GM12878 (cell line): ENCODE data around the gene HSD17B10.
"Not testable (repeated sequence)": the region's sequence is repeated elsewhere in the genome, so short reads cannot be mapped to it uniquely, and the experiment has no call there.

Experiments used
- BRCA1 ChIP-seq: IDR thresholded peaks from 2 replicates; pipeline ENCODE4 v1.6.1; 2011; ENCODE audit warnings: low read depth, low read length, improper control_type of control experiment
- MTA2 ChIP-seq: fragments of 450-650 bp; IDR thresholded peaks from 2 replicates; pipeline ENCODE4 v1.6.1; 2016; ENCODE audit warnings: low read depth, mild to moderate bottlenecking, moderate library complexity
- POLR2A ChIP-seq: IDR thresholded peaks from 2 replicates; pipeline ENCODE4 v1.6.1; 2011; ENCODE audit warnings: low read depth, mild to moderate bottlenecking, low read length
- POLR2AphosphoS5 ChIP-seq: IDR thresholded peaks from 2 replicates; pipeline ENCODE4 v1.6.1; 2011; ENCODE audit warnings: mild to moderate bottlenecking, low read length, inconsistent platforms
- TCF12 ChIP-seq: IDR thresholded peaks from 2 replicates; pipeline ENCODE4 v1.6.1; 2011; ENCODE audit warnings: low read depth, mild to moderate bottlenecking, low read length
- ZBTB33 ChIP-seq: fragments of 450-650 bp; IDR thresholded peaks from 2 replicates; pipeline ENCODE4 v1.6.1; 2017; ENCODE audit warnings: mild to moderate bottlenecking
- ZBTB40 ChIP-seq: fragments of 450-650 bp; IDR thresholded peaks from 2 replicates; pipeline ENCODE4 v1.6.1; 2016; ENCODE audit warnings: mild to moderate bottlenecking, moderate library complexity, borderline replicate concordance
- TF ChIP-seq, protein P1 (sequence below), 3 experiments: IDR thresholded peaks in 2 of 3; conservative IDR thresholded peaks in 1 of 3; 2 replicates each; pipeline ENCODE4 v1.5.1; 2011; ENCODE audit warnings: low read depth in 3 of 3, low read length in 3 of 3, mild to moderate bottlenecking in 3 of 3, control low read depth in 2 of 3, moderate library complexity in 2 of 3, inconsistent platforms in 1 of 3, mixed read lengths in 1 of 3; ENCODE audit not compliant: control insufficient read depth in 2 of 3, insufficient read depth in 1 of 3; ENCODE audit errors: extremely low read depth in 1 of 3
- TF ChIP-seq, protein P2 (sequence below): IDR thresholded peaks from 2 replicates; pipeline ENCODE4 v1.6.1; 2011; ENCODE audit warnings: low read depth, low read length, improper control_type of control experiment, borderline replicate concordance
- TF ChIP-seq, protein P3 (sequence below): IDR thresholded peaks from 2 replicates; pipeline ENCODE4 v1.6.1; 2012; ENCODE audit warnings: mild to moderate bottlenecking, low read depth, low read length

- TF ChIP-seq, protein P1, sequence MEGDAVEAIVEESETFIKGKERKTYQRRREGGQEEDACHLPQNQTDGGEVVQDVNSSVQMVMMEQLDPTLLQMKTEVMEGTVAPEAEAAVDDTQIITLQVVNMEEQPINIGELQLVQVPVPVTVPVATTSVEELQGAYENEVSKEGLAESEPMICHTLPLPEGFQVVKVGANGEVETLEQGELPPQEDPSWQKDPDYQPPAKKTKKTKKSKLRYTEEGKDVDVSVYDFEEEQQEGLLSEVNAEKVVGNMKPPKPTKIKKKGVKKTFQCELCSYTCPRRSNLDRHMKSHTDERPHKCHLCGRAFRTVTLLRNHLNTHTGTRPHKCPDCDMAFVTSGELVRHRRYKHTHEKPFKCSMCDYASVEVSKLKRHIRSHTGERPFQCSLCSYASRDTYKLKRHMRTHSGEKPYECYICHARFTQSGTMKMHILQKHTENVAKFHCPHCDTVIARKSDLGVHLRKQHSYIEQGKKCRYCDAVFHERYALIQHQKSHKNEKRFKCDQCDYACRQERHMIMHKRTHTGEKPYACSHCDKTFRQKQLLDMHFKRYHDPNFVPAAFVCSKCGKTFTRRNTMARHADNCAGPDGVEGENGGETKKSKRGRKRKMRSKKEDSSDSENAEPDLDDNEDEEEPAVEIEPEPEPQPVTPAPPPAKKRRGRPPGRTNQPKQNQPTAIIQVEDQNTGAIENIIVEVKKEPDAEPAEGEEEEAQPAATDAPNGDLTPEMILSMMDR (IDR thresholded peaks at IDR 0.05 in 2 of 3, conservative IDR thresholded peaks at IDR 0.05 in 1 of 3; ENCODE audit: control insufficient read depth in 2 of 3, extremely low read depth in 1 of 3, insufficient read depth in 1 of 3, low read depth in 3 of 3, low read length in 3 of 3): not testable (repeated sequence)
- TF ChIP-seq MTA2, ZBTB40, ZBTB33, TCF12, POLR2A, BRCA1, POLR2AphosphoS5: not testable (repeated sequence)
- TF ChIP-seq, protein P2, sequence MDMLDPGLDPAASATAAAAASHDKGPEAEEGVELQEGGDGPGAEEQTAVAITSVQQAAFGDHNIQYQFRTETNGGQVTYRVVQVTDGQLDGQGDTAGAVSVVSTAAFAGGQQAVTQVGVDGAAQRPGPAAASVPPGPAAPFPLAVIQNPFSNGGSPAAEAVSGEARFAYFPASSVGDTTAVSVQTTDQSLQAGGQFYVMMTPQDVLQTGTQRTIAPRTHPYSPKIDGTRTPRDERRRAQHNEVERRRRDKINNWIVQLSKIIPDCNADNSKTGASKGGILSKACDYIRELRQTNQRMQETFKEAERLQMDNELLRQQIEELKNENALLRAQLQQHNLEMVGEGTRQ: not testable (repeated sequence)
- TF ChIP-seq, protein P3, sequence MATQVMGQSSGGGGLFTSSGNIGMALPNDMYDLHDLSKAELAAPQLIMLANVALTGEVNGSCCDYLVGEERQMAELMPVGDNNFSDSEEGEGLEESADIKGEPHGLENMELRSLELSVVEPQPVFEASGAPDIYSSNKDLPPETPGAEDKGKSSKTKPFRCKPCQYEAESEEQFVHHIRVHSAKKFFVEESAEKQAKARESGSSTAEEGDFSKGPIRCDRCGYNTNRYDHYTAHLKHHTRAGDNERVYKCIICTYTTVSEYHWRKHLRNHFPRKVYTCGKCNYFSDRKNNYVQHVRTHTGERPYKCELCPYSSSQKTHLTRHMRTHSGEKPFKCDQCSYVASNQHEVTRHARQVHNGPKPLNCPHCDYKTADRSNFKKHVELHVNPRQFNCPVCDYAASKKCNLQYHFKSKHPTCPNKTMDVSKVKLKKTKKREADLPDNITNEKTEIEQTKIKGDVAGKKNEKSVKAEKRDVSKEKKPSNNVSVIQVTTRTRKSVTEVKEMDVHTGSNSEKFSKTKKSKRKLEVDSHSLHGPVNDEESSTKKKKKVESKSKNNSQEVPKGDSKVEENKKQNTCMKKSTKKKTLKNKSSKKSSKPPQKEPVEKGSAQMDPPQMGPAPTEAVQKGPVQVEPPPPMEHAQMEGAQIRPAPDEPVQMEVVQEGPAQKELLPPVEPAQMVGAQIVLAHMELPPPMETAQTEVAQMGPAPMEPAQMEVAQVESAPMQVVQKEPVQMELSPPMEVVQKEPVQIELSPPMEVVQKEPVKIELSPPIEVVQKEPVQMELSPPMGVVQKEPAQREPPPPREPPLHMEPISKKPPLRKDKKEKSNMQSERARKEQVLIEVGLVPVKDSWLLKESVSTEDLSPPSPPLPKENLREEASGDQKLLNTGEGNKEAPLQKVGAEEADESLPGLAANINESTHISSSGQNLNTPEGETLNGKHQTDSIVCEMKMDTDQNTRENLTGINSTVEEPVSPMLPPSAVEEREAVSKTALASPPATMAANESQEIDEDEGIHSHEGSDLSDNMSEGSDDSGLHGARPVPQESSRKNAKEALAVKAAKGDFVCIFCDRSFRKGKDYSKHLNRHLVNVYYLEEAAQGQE: not testable (repeated sequence)
Observed at GRCh38 chrX:53420351-53420750, 13.8 kb downstream of the HSD17B10 start.
